Stimulated activated naive CD8-positive, alpha-beta T cell treated with anti-CD3 and anti-CD28 coated beads, Interleukin-15, amount 100 ng/mL, for 72 hours (primary cell): ENCODE measurements around the gene RPAP3.

ENCODE experiments used
- ATAC-seq: fragments of 150-1000 bp; cut with Tn5 transposase; 2 replicates; pipeline ENCODE4 v1.10.0; 2021; ENCODE audit warnings: mild to moderate bottlenecking, moderate library complexity
- DNase-seq, 2 donors: peaks; one replicate each; pipeline ENCODE4 v3.0.0; 2021 to 2022
- H3K27ac Mint-ChIP-seq, 2 donors: one replicate each; pipeline ENCODE4 v1.8.0; 2022; ENCODE audit warnings: mild to moderate bottlenecking in 2 of 2, mixed read lengths in 2 of 2, moderate library complexity in 2 of 2
- H3K27me3 Mint-ChIP-seq: one replicate; pipeline ENCODE4 v1.8.0; 2022; ENCODE audit warnings: mixed read lengths
- H3K4me1 Mint-ChIP-seq: one replicate; pipeline ENCODE4 v1.8.0; 2022; ENCODE audit warnings: mild to moderate bottlenecking, mixed read lengths
- H3K4me3 Mint-ChIP-seq, 2 donors: one replicate each; pipeline ENCODE4 v1.8.0; 2022; ENCODE audit warnings: mild to moderate bottlenecking in 2 of 2, mixed read lengths in 2 of 2, moderate library complexity in 1 of 2
- H3K9me3 Mint-ChIP-seq, 2 donors: one replicate each; pipeline ENCODE4 v1.8.0; 2022; ENCODE audit warnings: mixed read lengths in 2 of 2

The RPAP3 gene

DNA sequence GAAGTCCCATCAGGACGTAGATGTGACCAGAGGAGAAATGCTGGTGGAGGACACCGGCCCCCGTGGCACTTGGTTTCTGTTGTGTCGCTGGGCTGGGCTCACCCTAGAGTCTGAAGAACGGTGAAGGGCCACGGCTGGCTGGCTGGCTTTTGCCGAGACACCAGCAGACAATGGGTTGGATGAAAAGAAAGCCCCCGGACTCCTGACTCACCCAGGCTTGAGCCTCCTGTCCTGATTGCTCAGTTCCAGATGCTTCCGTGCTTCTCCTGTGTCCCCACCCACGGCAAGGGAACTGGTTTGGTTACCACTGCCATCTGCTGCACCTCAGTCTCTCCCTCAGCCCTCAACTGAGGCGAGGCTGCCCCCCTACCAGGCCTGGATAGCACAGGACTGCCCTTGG, 29.8 kb upstream of the RPAP3 start:
- Mint-ChIP-seq H3K27me3 (no peaks in the 10 kb centered on the region), H3K9me3 (no peaks in the 10 kb centered on the region), H3K4me3 (no peak overlapping the region), H3K4me1 (peaks cover 26% of the 10 kb centered on the region), H3K27ac (no peak overlapping the region)
- DNase-seq (no peak), ATAC-seq (no peak)

DNA sequence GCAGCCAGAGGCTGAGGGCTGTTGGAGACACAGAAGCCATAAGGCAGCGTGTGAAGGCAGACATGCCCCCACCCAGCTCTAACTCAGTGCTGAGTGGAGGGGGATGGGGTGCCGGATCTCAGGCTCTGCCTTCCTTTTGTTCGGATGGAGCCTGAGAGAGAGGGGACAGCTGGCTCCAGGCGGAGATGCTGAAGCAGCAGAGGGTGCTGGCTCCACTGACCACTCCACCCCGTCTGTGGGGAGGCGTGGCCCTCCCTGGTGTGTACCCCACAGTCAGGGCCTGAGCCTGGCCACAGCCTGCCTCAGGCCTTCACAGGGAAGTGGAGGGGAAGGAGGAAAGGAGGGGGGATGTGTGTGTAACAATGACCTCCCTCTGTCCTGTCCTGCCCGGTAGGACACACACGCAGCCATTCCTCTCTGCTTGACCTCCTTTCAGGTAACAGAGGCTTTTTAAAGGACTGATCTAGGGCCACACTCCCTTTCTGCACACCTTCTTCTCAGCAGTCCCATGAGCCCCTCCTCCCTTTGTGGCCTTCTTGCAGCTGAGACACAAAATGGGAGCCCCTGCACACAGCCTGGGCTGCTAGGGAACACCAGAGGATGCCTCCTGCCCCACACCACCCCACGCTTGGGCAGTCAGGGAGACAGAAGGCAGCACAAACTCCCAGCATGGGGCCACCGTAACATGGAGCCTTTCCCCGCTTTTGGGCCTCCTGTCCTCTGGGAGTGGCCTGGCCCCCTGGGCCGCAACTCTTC, 29.1 kb upstream of the RPAP3 start:
- no peak overlapping the region for H3K27ac Mint-ChIP-seq
- no peak for DNase-seq
- H3K4me3 Mint-ChIP-seq = no peak overlapping the region
- H3K4me1 Mint-ChIP-seq = peaks cover 18% of the 10 kb centered on the region
- ATAC-seq = no peak
- no peaks in the 10 kb centered on the region for H3K27me3 Mint-ChIP-seq
- H3K9me3 Mint-ChIP-seq = no peaks in the 10 kb centered on the region

DNA sequence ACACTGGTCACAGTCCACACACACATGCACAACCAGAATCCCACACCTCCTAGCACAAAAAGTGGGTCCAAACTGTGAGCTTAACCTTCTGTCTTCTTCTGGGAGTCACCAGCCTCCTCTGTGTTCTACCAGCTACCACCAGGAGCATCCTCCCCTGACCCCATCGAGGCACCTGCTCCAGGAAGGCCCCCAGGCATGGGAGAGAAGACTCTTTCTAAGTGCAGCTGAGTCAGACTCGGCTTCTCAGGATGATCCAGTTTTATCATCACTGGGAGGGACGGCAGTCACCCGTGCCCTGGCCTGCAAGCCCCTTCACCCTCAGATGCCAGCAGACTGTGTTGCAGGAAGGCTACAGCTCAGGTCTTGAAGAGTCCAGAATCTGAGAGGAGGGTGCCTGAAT, 27.3 kb upstream of the RPAP3 start:
- H3K27ac Mint-ChIP-seq = peak overlapping the region in 1 of 2 donors; percentile 61
- H3K4me1 Mint-ChIP-seq = peaks cover under 1% of the 10 kb centered on the region
- H3K27me3 Mint-ChIP-seq = no peaks in the 10 kb centered on the region
- no peak overlapping the region for H3K4me3 Mint-ChIP-seq
- ATAC-seq (no peak), DNase-seq (no peak)
- H3K9me3 Mint-ChIP-seq = no peaks in the 10 kb centered on the region

DNA sequence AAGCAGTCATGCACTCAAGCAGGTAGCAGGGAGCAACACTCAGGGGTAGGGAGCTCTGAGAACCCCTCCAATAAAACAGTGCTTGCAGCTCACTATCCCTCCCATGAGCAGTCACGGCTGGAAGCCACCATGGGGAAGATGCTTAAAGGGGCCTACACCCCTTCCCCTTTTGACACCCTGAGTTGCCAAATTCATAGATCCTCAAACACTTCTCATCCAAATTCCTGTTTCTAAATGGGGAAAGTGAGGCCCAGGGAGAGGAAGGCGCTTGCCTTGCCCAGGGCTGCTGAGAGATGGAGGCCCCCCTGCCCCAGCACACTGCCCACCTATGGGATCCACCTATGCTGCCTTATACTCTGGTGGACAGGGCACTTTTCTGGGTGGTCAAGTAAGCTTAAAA, 26.7 kb upstream of the RPAP3 start:
- no peak for ATAC-seq
- Mint-ChIP-seq H3K9me3 (no peaks in the 10 kb centered on the region), H3K27ac (peak overlapping the region in 1 of 2 donors; percentile 71), H3K27me3 (no peaks in the 10 kb centered on the region), H3K4me3 (no peak overlapping the region), H3K4me1 (no peaks in the 10 kb centered on the region)
- no peak for DNase-seq

DNA sequence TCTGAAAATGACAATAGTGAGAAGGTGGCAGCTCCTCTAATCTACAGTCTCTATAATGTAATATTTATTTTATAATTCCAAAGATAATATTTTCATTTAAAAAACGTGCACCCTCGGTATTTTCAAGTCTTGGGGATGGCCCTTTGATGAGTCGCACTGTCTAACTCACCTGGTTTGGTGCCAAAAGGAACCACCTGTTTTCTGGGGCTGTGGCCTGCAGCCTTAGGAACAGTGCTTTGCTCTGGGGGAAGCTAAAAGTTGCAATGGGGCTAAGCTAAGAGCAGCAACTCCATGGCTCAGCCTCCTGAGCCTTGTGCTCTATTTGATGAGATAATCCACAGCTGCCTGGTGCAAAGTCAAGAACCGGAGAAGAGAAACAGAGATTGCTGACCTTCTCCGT, 25.9 kb upstream of the RPAP3 start:
- DNase-seq = no peak
- Mint-ChIP-seq H3K9me3 (no peaks in the 10 kb centered on the region), H3K4me3 (no peak overlapping the region), H3K27ac (no peak overlapping the region), H3K4me1 (no peaks in the 10 kb centered on the region), H3K27me3 (no peaks in the 10 kb centered on the region)
- ATAC-seq = no peak

DNA sequence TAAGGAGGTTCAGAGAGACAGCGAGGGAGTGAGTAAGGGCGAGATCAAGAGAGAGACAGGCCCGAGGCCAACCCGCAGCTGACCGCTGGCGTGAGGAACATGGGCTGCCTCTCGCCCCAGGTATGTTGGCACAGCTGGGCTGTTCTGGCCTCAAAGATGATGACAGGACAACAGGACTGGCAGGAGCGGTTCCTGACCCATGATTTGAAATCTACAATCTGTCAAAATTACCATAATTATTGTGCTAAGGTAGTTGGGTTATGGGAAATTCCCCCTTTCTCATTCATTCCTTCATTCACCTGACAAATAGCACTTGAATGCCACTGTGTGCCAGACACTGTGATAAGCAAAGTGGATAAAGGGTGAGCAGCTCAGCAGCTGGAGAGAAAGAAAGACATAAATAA, 24.5 kb upstream of the RPAP3 start:
- Mint-ChIP-seq H3K27me3 (no peaks in the 10 kb centered on the region), H3K4me1 (peaks cover 7% of the 10 kb centered on the region), H3K27ac (no peak overlapping the region), H3K4me3 (no peak overlapping the region), H3K9me3 (no peaks in the 10 kb centered on the region)
- no peak for ATAC-seq
- no peak for DNase-seq

DNA sequence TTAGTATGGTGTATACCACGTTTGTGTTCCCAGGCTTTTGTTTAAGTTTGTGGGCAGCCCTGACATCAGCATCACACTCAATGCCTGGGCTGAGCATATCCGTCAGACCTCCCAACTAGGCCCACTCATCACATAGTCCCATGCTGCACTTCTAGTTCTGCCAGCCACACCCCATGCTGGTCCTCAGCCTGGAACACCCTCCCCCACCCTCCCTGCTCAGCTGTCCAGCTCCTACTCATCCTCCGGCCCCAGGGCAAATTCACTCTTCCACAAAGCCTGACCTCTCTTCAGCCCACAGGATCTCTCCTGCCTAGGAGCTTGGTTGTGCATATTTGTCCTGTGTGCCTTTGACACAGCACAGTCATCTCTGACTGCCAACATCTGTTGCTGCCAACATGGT, 23.4 kb upstream of the RPAP3 start:
- no peak overlapping the region for H3K27ac Mint-ChIP-seq
- ATAC-seq (no peak), DNase-seq (no peak)
- H3K4me1 Mint-ChIP-seq = peaks cover 16% of the 10 kb centered on the region
- H3K4me3 Mint-ChIP-seq = no peak overlapping the region
- H3K27me3 Mint-ChIP-seq = peaks cover 10% of the 10 kb centered on the region
- no peaks in the 10 kb centered on the region for H3K9me3 Mint-ChIP-seq

DNA sequence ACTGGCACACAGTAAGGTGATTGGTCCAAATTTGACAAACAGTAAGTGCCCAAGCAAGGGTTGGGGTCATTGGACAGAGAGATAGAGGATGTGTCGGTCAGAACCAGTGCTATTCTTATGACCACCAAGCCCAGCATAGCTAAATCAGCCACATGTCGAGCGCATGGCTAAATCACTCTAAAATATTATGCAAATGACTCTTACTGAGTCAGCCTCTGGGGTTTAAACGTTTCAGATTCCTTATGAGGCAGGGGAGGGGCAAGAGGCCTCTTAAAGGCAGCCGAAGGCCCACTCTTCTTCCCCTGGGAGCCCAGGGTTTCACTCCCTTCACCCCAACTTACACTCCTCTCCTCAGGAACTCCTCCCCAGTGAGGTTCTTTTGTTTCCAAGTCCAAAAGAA, 20.1 kb upstream of the RPAP3 start:
- no peak for DNase-seq

DNA sequence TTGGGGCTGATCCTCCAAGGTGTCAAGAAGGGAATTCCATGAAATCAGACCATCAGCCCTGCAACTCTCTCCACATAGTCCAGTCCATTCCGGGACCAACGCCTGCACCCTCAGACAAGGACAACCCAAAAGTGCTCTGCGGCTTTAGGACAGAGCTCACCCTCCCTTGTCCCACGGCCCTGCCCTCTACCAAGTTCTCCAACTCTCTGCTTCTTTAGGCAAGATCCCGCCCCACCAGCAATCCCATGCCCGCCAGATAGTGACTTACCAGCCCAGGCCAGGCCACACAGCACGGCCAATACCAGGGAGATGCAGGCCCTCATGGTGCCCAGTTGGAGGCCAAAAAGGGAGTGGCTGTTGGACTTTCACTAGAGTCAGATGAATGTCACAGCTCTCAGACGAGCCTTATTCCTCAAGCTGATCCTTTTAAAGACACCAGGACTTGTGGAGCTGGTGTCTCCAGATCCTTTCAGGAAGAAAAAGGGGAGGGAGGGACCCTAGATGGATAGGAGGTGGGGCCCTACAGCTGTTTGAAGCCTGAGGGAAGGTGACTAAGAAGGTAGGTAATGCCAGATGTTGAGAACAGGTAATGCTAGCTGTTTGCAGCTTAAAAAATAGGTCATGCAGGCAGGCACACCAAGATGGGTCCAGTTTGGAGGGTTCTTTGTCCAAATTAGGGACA, 19.4 kb upstream of the RPAP3 start, which contains the start of gene ENDOU:
Gene ENDOU, minus strand, starts transcription at position 400 of the 682 bp plus-strand sequence. Its CDS starts 77 bp downstream, at position 323.
- DNase-seq (no peak), ATAC-seq (no peak)
- H3K27me3 Mint-ChIP-seq = peaks cover 13% of the 10 kb centered on the region
- H3K9me3 Mint-ChIP-seq = no peaks in the 10 kb centered on the region
- H3K4me1 Mint-ChIP-seq = peaks cover 49% of the 10 kb centered on the region
- peak within 1 kb of the TSS in 1 of 2 donors; percentile 33 for H3K27ac Mint-ChIP-seq
- H3K4me3 Mint-ChIP-seq = no peak within 1 kb of the TSS

More for the DNA sequence above, 20.1 kb upstream of the RPAP3 start:
- no peak for ATAC-seq
- Mint-ChIP-seq H3K9me3 (no peaks in the 10 kb centered on the region), H3K4me3 (no peak overlapping the region), H3K4me1 (peaks cover 45% of the 10 kb centered on the region), H3K27me3 (peaks cover 13% of the 10 kb centered on the region), H3K27ac (peak overlapping the region in 1 of 2 donors; percentile 33)

DNA sequence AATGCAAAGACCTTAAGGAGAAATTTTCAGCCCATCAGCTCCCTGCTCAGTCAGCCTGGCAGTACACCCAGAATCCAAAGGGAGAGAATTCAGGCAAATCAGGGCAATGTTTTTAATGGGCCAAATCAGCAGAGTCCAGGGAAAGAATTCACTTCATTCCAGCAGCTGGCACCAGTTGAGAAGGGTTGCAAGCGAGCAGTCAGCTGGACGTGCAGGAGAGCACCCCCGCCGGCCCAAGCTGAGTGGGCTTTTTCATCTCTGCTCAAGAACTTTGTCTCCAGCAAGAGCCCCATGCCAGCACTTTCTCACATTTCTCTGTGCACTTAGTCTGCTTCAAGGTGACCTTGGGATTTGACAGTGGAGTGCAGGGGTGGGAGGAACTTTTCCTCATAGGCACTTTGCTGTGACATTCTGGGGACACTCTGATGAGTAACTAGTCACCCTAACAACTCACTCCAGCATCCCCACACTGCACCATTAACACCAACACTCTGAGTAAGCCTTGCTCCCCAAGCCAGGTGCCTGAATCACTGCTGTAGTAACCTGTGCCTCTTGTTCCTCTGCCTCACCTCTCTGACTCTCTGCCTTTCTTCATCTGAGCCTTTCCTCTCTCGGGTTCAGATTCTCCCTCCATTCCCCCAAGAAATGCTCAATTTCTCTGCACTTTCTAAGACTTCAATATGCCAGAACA, 17.3 kb upstream of the RPAP3 start:
- no peaks in the 10 kb centered on the region for H3K9me3 Mint-ChIP-seq
- no peak overlapping the region for H3K27ac Mint-ChIP-seq
- ATAC-seq = no peak
- peaks cover 51% of the 10 kb centered on the region for H3K4me1 Mint-ChIP-seq
- peaks cover 13% of the 10 kb centered on the region for H3K27me3 Mint-ChIP-seq
- H3K4me3 Mint-ChIP-seq = no peak overlapping the region
- no peak for DNase-seq

DNA sequence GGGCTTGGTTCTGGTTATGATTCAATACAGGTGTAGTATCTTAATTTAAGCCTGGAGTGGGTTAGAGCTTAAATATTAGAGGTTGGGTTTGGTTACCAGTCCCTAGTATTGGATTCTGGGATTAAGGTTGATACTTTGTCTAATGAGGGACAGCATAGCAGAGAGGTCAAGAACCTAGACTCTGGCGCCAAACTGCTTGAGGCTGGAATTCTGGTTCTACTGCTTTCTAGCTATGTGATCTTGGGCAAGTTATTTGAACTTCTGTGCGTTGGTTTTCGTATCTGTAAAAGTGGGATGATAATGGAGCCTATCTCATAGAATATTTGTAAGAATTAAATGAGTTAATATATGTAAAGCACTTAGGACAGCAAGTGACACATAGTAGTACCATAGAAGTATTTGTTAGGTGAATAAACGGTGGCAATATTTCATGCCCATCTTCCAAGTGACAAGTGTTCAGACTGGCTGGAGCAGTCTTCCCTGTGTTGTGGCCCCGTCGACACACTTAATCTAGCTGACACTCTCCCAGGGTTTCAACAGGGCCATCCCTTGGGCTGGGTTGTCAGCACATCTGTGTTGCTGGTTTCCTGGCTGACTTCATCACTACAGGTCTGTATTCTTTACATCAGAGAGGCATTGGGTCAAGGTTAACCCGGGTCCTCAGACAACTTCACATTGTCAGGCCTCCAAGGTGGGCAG, 16.5 kb upstream of the RPAP3 start:
- Mint-ChIP-seq H3K4me1 (peaks cover 59% of the 10 kb centered on the region), H3K4me3 (peak overlapping the region; percentile 27 to 58), H3K27ac (peak overlapping the region in 1 of 2 donors; percentile 79), H3K9me3 (no peaks in the 10 kb centered on the region), H3K27me3 (peaks cover 13% of the 10 kb centered on the region)
- no peak for DNase-seq
- no peak for ATAC-seq

DNA sequence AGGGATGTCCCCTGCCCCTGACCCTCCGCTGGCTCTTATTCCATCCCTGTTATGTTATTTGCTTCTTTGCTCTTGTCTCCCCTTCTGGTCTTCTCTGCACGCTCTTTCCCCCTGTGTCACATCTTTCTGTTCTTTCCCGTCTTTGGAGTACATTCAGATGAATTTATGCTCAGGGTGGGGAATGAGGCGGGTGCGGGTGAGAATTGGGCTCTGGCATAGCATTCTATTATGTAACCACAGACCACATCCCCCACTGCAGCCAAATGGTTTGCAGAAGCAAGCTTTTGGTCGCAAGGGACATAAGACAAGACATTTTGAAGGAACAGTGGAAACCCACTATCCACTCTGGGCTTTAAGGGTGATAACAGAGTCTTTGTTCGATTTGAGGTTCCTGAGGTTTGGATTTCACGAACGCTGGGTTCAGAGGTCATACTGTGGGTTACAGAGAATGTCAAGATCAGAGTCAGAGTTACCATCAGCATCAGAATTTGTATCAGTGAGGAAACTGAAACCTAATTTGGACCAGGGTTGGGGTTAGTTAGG, 15.7 kb upstream of the RPAP3 start:
- peak; percentile 83 for ATAC-seq
- H3K27me3 Mint-ChIP-seq = peaks cover 13% of the 10 kb centered on the region
- peak overlapping the region in 1 of 2 donors; percentile 79 for H3K27ac Mint-ChIP-seq
- peaks cover 67% of the 10 kb centered on the region for H3K4me1 Mint-ChIP-seq
- peak overlapping the region; percentile 27 to 58 for H3K4me3 Mint-ChIP-seq
- H3K9me3 Mint-ChIP-seq = no peaks in the 10 kb centered on the region
- DNase-seq = peak in 1 of 2 donors; percentile 55

DNA sequence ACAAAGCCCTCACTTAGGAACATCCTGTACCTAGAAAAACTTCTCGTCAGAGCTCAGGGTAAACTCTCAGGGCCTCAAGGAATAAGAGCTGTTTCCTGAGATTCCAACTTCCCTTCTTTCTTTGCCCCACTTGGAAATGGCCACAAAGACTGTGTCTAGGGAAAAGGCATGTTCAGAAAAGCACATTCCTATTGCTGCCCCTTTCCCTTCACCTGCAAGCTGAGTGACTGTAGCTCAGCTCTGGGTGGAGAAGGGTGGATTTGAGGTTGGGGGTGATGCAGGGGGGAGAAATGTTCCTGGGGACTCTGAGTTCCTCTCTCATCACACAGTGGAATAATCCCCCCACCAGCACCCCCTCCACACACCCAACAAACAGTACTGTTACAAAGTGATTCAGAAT, 12.7 kb upstream of the RPAP3 start:
- DNase-seq = peak in 1 of 2 donors; percentile 2
- H3K4me1 Mint-ChIP-seq = peaks cover 61% of the 10 kb centered on the region
- no peak overlapping the region for H3K27ac Mint-ChIP-seq
- ATAC-seq = no peak
- H3K4me3 Mint-ChIP-seq = no peak overlapping the region
- H3K9me3 Mint-ChIP-seq = no peaks in the 10 kb centered on the region
- H3K27me3 Mint-ChIP-seq = no peaks in the 10 kb centered on the region

DNA sequence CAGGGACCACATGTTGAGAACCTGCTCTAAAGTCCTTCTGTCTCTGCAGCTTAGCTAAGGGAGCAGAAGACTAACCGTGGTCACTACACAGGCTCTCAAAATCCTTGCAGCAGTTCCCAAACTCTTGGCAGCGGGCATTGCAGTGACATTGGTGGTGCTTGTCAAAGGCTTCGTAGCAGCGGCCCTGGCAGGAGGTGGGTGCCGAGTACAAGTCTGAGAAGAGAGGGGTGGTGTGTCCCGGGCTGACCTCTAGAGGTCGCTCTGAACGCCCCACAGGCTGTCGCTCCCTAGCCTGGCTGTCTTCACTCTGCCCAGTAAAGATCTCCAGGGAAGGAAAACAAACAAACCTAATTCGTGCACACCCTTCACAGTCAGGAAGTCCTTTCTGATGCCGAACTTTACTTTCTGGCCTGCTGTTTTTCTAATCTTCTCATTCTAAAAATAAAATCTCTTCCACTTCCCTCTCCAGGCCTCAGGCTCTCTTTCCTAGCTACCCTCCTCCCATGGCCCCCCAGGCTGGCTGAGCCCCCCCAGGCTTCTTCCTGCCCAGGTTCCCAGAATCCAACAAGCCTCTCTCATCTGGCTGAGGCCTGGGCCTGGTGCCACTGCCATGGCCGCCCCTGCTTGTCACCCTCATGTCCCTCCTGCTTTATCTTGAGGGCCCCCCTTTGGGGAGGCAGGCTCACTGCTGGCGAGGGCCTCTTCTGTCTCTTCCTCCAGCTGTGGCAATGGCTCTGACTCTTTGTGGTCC, 11.8 kb upstream of the RPAP3 start:
- Mint-ChIP-seq H3K4me3 (peak overlapping the region; percentile 62 to 67), H3K27ac (peak overlapping the region; percentile 76 to 77), H3K4me1 (peaks cover 55% of the 10 kb centered on the region), H3K9me3 (no peaks in the 10 kb centered on the region), H3K27me3 (no peaks in the 10 kb centered on the region)
- ATAC-seq = peak; percentile 65
- peak; percentile 58 to 65 for DNase-seq
